Stimulated activated CD8-positive, alpha-beta memory T cell treated with anti-CD3 and anti-CD28 coated beads, Interleukin-4, amount 100 ng/mL, for 48 hours (primary cell): ENCODE results near the gene BSX.

Experiments used
- DNase-seq: peaks from one replicate; pipeline ENCODE4 v3.0.0-alpha.2; 2020

BSX gene

GRCh38 chr11:122951211-122951610, 30.4 kb downstream of the BSX start:
- no peak for DNase-seq

- DNase-seq = no peak
Measured at GRCh38 chr11:122938557-122938956, 43.1 kb downstream of the BSX start.

GRCh38 chr11:122937983-122938382, 43.7 kb downstream of the BSX start:
- DNase-seq = no peak

GRCh38 chr11:122933416-122933815, 48.2 kb downstream of the BSX start:
- no peak for DNase-seq

GRCh38 chr11:122931510-122931909, 50.1 kb downstream of the BSX start:
- DNase-seq = no peak
